Measurements from ENCODE around the gene PRKD2.
A peak's percentile ranks its signal among the peaks of the same experiment; 100 is the strongest.

The PRKD2 gene

GRCh38 chr19:46741447-46741846 is 24.5 kb upstream of the PRKD2 start:
- no peak for DNase-seq

- no peak for DNase-seq
Observed at GRCh38 chr19:46739290-46739771, 22.4 kb upstream of the PRKD2 start.

- no peak for DNase-seq
Observed at GRCh38 chr19:46737761-46738171, 20.9 kb upstream of the PRKD2 start.

GRCh38 chr19:46737298-46737654 is 20.4 kb upstream of the PRKD2 start:
- DNase-seq, result no peak

DNA sequence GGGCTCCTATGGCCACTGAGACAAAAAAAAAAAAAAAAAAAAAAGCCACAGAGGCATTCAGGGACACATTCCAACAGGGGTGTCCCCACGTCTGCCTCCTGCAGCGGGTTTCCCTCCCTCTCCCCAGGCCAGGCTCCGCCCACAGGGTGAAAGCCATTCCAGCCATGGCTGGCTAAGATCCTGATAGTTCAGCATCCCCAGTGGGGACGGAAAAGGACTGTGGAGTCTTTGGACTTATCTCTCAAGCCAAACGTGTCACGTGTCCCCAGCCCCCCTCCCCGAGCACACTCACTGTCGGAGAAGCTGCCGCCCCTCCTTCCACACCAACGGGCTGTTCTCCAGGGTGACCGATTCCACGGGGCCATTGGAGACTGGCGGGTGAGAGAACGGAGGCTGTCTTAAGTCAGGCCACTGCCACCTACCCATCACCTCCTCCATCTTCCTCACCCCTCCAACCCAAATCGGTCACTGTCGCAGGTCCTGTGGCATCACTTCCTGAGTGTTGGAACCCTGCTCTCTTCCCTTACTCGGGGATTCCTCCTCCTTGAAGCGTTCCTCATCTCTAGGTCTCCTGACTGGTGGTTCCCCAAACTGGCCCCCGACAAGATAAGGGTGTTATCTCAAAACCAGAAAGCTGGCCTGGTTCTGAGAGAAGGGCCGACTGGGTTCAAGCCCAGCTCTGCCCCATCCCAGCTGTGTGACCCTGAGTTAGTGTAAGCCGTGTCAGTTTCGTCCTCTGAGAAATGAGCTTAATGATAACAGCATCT is 19.8 kb upstream of the PRKD2 start:
- DNase-seq, result no peak

GRCh38 chr19:46733690-46734292 is 16.9 kb upstream of the PRKD2 start:
- DNase-seq, result no peak

DNA sequence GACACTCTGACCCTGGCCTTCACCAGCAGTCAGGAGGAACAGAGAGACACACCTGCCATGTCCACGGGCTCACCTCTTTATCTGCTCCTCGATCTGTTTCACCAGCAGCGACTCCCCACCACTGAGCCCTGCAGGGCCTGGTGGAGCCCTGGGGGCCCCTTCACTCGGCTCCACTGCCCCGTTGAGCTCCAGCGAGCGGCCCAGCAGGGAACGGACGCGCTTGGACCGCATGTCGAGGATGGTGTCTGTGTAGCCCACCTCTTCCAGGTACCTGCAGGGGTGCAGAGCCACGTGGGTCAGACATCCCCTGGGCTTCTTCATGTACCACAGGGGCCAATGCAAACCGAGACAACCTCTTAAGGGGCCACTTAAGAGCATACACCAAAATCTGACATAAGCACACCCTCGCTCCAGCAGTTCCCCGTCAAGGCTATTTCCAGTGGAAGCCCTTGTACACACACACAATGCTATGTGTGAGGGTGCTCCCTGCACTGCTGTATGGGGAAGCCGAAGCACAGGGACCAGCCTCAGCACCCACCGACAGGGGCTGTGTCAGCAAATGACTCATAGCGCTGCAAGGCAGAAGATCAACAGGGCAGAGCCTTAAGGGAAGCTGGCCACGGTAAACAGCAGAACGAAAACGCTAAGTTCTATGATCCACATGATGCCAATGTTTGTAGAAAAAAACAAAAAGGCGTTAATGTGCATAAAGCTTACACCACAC is 16.2 kb upstream of the PRKD2 start:
- DNase-seq, result no peak

DNA sequence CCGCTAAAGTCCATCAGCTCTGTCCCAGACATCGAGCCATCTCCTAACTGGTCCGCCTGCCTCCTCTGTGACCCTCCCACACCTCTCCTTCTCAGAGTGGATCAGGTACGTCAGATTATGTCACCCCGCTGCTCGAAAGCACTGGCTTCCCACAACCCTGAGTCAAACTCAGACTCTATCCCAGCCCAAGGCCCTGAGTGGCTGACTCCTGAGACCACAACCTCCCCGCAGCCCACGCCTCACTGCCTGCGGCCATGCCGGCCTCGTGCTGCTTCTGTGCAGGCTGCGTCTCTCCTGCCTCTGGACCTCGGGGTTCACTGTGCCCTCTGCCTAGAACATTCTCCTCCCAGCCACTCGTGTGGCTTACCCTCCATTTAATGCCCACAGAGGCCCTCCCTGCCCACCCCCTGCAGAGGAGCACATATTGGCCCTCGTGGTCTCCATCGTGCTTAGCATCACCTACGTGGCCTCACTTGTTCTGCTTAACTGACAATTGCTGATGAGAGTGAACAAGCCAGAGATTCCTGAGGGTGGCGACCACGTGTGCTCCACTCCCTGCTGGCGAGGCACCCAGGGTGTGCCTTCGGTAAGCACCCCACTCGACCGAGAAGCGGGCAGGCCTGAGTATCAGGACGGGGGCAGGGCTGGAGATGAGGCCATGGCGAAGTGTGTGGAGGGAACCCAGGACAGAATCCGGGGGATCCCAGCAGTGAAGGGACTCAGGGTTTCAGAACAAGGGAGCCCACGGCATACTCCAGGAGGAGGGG is 15.4 kb upstream of the PRKD2 start:
- DNase-seq, result no peak

DNA sequence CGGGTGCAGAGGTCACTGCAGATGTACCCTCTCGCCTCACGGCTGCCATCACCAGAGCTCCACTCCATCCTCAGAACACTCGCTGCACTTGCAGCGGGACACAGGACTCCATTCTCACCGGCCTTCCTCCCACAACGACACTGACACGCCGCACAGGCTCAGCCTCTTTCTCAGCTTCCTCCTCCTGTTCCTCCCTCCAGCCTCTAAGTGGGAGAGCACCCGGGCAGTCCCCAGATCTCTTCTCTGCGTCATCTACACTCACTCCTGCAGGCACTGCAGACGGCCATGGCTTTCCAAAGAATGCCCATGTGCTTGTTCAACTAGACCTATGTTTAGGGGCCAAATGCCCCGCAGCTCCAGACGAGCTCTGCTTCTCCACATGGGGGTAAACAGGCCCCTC is 14.7 kb upstream of the PRKD2 start:
- no peak for DNase-seq

DNA sequence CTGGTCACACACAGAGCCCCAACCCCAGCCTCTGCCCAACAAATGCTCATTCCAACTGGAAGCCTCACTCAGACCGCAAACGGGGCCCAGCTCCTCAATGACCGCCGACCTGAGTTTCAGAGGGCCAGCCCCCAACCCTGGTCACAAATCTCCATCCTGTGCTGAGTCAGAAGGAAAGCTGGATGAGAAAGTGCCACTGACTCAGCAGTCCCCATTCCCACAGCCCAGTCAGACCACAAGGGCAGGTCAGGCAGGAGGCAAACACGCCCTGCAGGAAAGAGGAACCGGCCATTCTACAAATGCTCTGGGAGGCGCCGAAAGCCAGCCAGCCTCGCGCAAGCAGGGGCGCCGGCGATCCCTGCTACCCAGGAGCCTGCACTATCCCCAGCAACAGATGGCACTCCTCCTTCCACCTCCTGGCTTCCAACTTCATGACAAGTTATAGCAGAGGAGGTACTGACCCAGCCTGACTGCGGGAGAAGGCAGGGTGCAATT is 14.1 kb upstream of the PRKD2 start:
- no peak for DNase-seq

DNA sequence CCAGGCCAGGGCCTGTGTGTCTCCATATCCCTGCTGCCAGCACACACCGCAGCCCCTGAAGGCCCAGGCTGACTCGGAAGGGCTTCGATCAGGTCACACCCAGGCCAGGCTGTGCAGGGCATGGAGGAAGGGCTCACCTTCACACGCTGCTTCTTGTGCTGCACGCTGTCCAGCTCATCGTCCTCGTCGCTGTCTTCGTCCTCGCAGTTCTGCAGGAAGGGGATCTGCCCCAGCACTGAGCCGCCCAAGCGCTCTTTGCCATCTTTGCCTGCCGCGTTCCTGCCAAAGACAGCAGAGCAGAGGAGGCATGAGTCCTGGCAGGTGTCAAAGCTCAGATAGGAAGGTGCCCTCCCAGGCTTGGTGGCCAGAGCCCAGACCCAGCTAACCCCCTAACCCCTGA is 13.7 kb upstream of the PRKD2 start:
- no peak for DNase-seq

DNA sequence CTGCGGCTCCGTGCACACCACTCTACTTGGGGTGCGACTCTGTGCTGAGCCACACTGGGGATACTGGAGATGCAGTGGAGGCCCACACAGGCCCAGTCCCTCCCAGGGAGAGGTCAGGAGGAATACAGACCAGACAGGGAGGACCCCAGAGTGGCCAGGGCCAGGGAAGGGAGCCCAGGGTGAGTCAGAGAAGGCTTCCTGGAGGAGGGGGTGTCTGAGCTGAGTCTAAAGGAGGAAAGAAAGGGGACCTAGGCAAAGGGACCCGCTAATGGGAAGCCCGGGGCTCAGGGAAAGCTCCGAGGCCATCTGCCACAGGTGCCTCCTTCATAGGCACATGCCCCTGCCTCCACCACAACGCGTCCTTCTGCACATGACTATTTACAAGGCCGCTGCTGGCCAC is 13.3 kb upstream of the PRKD2 start:
- DNase-seq, result no peak

GRCh38 chr19:46729696-46730095 is 12.8 kb upstream of the PRKD2 start:
- DNase-seq, result no peak

DNA sequence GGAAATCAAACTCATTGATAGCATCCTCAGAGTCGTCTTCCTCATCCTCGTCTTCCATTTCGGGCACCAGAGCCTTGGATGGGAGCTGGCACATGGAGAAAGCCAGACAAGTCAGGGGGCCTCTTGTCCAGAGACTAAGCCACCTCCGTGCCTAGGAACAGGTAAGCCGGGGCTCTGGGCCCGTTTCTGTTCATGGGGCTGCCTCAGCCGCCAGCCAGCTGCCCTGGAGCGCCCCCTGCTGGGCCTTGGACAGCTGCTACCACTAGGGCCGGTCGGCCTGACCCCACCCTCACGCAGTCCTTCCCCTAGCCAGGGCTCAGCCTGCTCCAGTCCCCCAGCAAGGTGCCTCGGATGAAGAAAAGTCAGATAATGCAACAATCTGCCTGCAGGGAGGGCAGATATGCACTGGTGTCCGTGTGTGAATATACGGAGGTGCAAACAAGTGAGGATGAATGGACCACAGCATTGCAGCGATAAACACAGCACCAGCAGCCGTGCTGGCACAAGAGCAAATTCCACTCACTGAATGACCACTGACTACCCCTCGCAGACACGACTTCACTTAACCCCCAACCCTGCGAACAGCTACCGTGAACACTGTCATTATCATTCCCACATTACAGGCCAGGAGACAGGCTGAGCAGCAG is 11.9 kb upstream of the PRKD2 start:
- peak; percentile 88 for DNase-seq

- DNase-seq, result no peak
Observed at GRCh38 chr19:46728208-46728607, 11.3 kb upstream of the PRKD2 start.

DNA sequence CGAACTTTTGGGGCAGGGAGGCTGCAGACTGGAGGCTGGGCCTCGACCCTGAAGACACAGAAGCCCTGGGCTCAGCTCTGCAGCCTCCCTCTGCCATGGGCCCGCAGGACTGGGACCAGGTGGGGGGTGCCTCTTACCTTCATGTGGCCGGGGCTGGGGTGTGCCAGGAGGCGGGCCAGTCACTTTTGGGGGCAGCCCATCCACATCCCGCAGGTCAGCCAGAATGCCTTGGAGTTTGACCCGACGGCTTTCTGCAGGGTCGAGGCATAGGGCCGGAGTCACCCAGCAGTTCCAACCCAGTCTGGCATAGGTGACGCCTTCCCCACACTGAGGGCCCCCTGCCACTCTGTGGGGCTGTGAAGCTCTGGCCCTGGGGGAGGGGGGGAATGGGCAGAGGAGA is 10.8 kb upstream of the PRKD2 start:
- DNase-seq, result no peak

GRCh38 chr19:46726971-46727501 is 10.1 kb upstream of the PRKD2 start:
- no peak for DNase-seq

- DNase-seq, result no peak
Observed at GRCh38 chr19:46726551-46726950, 9.6 kb upstream of the PRKD2 start.

DNA sequence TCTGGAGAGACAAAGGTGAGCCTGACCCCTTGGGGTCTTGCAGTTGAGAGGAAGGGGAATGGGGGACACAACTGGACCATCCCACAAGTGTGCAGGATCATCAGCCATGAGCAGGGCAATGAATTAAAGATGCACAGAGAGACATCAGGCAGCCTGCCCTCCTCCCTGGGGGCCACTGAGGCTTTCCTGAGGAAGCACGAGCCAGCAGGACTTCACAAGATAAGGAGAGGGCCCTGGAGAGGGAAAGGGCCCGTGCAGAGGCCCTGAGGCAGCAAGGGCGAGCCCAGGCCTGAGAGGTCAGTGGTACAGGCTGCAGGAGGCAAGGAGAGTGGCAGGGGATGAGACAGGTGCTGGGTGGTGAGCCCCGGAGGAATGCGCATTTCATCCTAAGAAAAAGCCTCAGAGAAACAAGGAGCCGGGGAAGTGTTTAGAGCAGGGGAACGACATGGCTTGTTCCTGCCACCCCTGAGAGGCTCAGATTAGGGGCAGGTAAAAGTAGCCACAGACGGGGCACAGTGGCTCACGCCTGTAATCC is 9.0 kb upstream of the PRKD2 start:
- DNase-seq, result no peak

GRCh38 chr19:46725036-46725820 is 8.3 kb upstream of the PRKD2 start:
- no peak for DNase-seq

DNA sequence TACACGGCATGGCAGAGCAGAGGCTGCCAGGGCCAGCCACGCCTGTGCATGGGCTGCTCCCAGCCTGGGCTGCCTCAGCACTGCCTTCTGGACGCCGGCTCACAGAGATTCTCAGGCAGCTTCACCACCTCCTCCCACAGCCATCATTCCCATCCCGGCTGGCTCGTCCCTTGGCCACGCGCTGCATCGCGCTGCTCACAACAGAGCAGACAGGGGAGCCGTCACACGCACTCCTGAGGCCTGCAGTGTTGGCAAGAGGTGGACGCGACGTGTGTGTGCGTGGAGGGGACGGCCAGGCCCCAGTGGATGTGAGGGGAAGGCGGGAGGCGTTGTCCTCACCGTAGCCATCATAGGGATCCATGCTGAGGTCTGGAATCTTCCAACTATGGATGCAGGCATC is 7.6 kb upstream of the PRKD2 start:
- DNase-seq, result no peak
